Lower leg skin (tissue), 3 donors: ENCODE data around the gene MAPKAPK2.

ENCODE experiments used
- POLR2A ChIP-seq, 2 donors: fragments of 450-650 bp; IDR thresholded peaks; one replicate each; pipeline ENCODE4 v1.6.1; 2016 to 2017; ENCODE audit warnings: antibody characterized with exemption in 2 of 2, mild to moderate bottlenecking in 1 of 2, moderate library complexity in 1 of 2
- TF ChIP-seq, protein P1 (sequence below), 3 donors: fragments of 450-650 bp; IDR thresholded peaks; one replicate each; pipeline ENCODE4 v1.5.1; 2016; ENCODE audit warnings: antibody characterized with exemption in 3 of 3, mild to moderate bottlenecking in 3 of 3, moderate library complexity in 2 of 3

DNA sequence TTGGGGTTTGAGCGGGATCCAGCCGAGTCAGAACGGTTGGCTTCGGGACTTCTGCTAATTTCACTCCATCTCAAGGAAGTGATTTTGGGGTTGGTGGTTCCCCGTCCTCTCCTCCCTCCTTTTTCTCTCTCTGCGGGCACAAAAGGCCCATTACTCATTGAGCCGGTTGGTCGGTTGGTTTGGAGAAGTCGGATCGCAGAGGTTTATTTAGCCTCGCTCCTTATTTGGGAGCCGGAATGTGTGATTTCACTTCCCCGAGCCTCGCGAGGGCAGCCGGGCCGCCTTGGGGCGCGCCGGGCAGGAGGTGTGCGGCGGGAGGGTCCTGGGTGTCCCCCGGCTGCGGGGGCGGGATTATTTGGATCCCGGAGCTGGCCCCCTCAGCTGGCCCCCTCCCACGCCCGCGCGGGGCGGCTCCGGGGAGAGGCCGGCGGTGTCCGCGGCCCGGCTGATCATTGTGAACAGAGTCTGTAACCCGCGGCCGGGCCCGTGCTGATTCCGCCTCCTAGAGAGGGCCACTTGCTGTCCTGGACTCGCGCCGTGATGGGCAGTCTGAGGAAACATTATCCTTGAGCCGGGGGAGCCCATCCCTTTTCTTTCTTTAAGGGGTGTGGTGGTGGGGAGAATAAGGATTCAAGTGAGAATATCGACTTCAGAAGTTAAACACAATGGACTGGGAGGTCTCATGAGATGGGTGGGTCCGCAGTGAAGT is 1.2 kb downstream of the MAPKAPK2 start:
- no peak for TF ChIP-seq POLR2A (IDR thresholded peaks at IDR 0.05)
- TF ChIP-seq, protein P1, sequence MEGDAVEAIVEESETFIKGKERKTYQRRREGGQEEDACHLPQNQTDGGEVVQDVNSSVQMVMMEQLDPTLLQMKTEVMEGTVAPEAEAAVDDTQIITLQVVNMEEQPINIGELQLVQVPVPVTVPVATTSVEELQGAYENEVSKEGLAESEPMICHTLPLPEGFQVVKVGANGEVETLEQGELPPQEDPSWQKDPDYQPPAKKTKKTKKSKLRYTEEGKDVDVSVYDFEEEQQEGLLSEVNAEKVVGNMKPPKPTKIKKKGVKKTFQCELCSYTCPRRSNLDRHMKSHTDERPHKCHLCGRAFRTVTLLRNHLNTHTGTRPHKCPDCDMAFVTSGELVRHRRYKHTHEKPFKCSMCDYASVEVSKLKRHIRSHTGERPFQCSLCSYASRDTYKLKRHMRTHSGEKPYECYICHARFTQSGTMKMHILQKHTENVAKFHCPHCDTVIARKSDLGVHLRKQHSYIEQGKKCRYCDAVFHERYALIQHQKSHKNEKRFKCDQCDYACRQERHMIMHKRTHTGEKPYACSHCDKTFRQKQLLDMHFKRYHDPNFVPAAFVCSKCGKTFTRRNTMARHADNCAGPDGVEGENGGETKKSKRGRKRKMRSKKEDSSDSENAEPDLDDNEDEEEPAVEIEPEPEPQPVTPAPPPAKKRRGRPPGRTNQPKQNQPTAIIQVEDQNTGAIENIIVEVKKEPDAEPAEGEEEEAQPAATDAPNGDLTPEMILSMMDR (IDR thresholded peaks at IDR 0.05), result no peak
